ENCODE results near the gene ASCC1.
"Not testable (repeated sequence)": the region's sequence is repeated elsewhere in the genome, so short reads cannot be mapped to it uniquely, and the experiment has no call there.

ASCC1 gene

GRCh38 chr10:72248468-72249151 lies 32.5 kb upstream of the ASCC1 start:
- DNase-seq, result peak in 1 of 2 donors; percentile 57

GRCh38 chr10:72245949-72246525 lies 30.0 kb upstream of the ASCC1 start:
- DNase-seq, result no peak

GRCh38 chr10:72244573-72245038 lies 28.5 kb upstream of the ASCC1 start:
- no peak for DNase-seq

GRCh38 chr10:72243822-72244437 lies 27.9 kb upstream of the ASCC1 start:
- DNase-seq, result no peak

- DNase-seq, result peak in 1 of 2 donors; percentile 31
Measured at GRCh38 chr10:72242675-72243074, 26.6 kb upstream of the ASCC1 start.

GRCh38 chr10:72241691-72242252 lies 25.7 kb upstream of the ASCC1 start:
- DNase-seq, result no peak

- no peak for DNase-seq
Measured at GRCh38 chr10:72240371-72240770, 24.3 kb upstream of the ASCC1 start.

GRCh38 chr10:72239409-72239808 lies 23.3 kb upstream of the ASCC1 start:
- no peak for DNase-seq

GRCh38 chr10:72238392-72239175 lies 22.5 kb upstream of the ASCC1 start:
- DNase-seq, result no peak

- no peak for DNase-seq
Measured at GRCh38 chr10:72235544-72236279, 19.6 kb upstream of the ASCC1 start.

GRCh38 chr10:72234560-72235095 lies 18.6 kb upstream of the ASCC1 start:
- DNase-seq, result no peak

GRCh38 chr10:72233621-72234020 lies 17.5 kb upstream of the ASCC1 start:
- DNase-seq, result no peak

- DNase-seq, result no peak
Measured at GRCh38 chr10:72229261-72230251, 13.5 kb upstream of the ASCC1 start.

GRCh38 chr10:72228318-72228751 lies 12.3 kb upstream of the ASCC1 start:
- DNase-seq, result no peak

GRCh38 chr10:72227826-72228225 lies 11.8 kb upstream of the ASCC1 start:
- DNase-seq, result no peak

GRCh38 chr10:72226418-72227027 lies 10.4 kb upstream of the ASCC1 start:
- no peak for DNase-seq

GRCh38 chr10:72224191-72224590 lies 8.1 kb upstream of the ASCC1 start:
- DNase-seq, result not testable (repeated sequence)

- no peak for DNase-seq
Measured at GRCh38 chr10:72223743-72224101, 7.6 kb upstream of the ASCC1 start.

GRCh38 chr10:72221278-72221677 lies 5.2 kb upstream of the ASCC1 start:
- no peak for DNase-seq

- DNase-seq, result no peak
Measured at GRCh38 chr10:72220637-72221036, 4.6 kb upstream of the ASCC1 start.

Data from bone marrow (tissue), 2 donors.